Measurements from ENCODE around the gene PANX2.

Gene PANX2

GRCh38 chr22:50215297-50216054 lies 44.9 kb downstream of the PANX2 start:
- DNase-seq (ENCODE audit: insufficient read length) (no peak), FAIRE-seq (no peak)
- no peak for TF ChIP-seq POLR2AphosphoS5 (IDR thresholded peaks at IDR 0.05; ENCODE audit: low read depth, low read length)
- TF ChIP-seq TAF1 (IDR thresholded peaks at IDR 0.05; ENCODE audit: borderline replicate concordance, low read depth, low read length) = no peak

DNA sequence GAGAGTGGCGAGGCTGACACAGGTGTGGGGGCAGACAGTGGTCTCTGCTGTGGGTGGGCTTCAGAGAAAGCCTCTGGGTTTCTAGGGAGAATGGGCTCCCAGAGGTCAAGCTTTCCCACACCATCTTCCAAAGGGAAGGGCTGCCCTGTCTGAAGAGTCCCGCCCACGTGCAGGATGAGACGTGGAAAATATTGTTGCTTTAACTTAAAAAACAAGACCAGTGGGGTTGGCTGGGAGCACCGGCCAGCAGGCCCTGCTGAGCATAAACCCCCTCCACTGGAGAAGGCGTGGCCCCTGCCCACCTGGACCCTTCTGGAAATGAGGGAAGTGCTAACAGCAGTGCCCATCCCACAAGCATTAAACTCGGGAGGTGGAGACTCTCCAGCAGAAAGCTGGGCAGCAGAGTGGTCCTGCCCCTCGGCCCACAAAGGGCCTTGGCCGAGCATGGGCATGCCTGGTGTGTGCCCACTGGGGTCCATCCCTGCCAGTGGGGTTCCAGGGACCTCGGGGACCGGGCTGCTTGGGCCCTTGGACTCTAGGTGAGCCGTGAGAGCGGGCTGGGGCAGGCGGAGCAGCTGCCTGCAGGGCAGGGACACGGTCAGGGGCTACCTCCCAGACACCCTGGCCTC lies 45.6 kb downstream of the PANX2 start:
- DNase-seq (ENCODE audit: insufficient read length) = no peak
- no peak for FAIRE-seq
- TF ChIP-seq POLR2A (IDR thresholded peaks at IDR 0.05; ENCODE audit: low read depth, low read length) (no peak), POLR2AphosphoS5 (IDR thresholded peaks at IDR 0.05; ENCODE audit: low read depth, low read length) (0 out of 2 replicates have a peak, but pooled peaks have one; percentile 15)

- DNase-seq (ENCODE audit: insufficient read length) (no peak), FAIRE-seq (no peak)
- no peak for TF ChIP-seq TAF1 (IDR thresholded peaks at IDR 0.05; ENCODE audit: borderline replicate concordance, low read depth, low read length)
- 0 out of 2 replicates have a peak, but pooled peaks have one; percentile 11 for TF ChIP-seq POLR2AphosphoS5 (IDR thresholded peaks at IDR 0.05; ENCODE audit: low read depth, low read length)
- no peak for TF ChIP-seq POLR2A (IDR thresholded peaks at IDR 0.05; ENCODE audit: low read depth, low read length)
Observed at GRCh38 chr22:50216684-50217520, 46.4 kb downstream of the PANX2 start.

- TF ChIP-seq POLR2AphosphoS5 (IDR thresholded peaks at IDR 0.05; ENCODE audit: low read depth, low read length) (no peak), TAF1 (IDR thresholded peaks at IDR 0.05; ENCODE audit: borderline replicate concordance, low read depth, low read length) (no peak), POLR2A (IDR thresholded peaks at IDR 0.05; ENCODE audit: low read depth, low read length) (no peak)
- no peak for FAIRE-seq
- no peak for DNase-seq (ENCODE audit: insufficient read length)
Observed at GRCh38 chr22:50217543-50218152, 47.1 kb downstream of the PANX2 start.

DNA sequence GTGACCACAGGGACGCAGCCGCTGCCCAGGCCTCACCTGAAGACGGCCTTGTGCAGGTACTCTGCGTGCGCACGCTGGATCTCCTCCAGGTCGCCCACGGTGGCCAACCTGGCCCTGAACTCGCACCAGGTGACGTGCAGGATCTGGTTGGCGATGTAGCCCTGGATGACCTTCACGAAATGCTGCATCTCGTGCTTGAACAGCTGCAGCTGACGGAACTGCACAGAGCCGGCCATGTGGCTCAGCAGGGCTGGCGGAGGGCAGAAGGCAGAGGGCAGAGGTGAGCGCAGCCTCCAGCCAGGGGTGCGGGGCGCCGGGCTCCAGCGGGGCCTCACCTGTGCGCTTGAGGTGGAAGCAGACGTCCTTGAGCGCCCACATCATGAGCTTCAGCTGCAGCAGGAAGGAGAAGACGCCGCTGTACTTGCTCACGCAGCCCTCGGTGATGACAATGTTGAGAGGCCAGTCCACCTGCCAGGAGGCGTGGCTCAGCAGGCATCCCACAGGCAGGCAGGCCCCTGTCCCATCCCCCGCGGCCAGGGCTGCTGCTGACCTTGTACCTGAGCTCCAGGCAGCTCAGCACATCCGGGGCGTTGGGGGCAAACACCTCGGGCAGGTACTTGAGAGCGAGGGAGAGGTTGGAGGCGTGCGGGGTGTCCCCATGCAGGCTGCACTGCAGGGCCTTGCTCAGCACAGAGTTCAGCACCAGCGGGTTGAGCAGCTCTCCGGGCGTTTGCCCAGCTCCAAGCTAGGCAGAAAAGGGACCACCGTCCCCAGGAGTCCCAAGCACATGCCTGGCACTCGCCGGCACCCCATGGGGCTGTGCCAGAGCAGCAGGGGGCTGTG lies 47.8 kb downstream of the PANX2 start:
- FAIRE-seq (no peak), DNase-seq (ENCODE audit: insufficient read length) (no peak)
- TF ChIP-seq POLR2AphosphoS5 (IDR thresholded peaks at IDR 0.05; ENCODE audit: low read depth, low read length) = no peak
- TF ChIP-seq POLR2A (IDR thresholded peaks at IDR 0.05; ENCODE audit: low read depth, low read length) = no peak
- no peak for TF ChIP-seq TAF1 (IDR thresholded peaks at IDR 0.05; ENCODE audit: borderline replicate concordance, low read depth, low read length)

GRCh38 chr22:50218996-50219727 lies 48.6 kb downstream of the PANX2 start:
- TF ChIP-seq POLR2A (IDR thresholded peaks at IDR 0.05; ENCODE audit: low read depth, low read length) (0 out of 2 replicates have a peak, but pooled peaks have one; percentile 6), POLR2AphosphoS5 (IDR thresholded peaks at IDR 0.05; ENCODE audit: low read depth, low read length) (no peak)
- no peak for DNase-seq (ENCODE audit: insufficient read length)
- no peak for FAIRE-seq

- DNase-seq (ENCODE audit: insufficient read length) (no peak), FAIRE-seq (no peak)
- TF ChIP-seq POLR2A (IDR thresholded peaks at IDR 0.05; ENCODE audit: low read depth, low read length) = no peak
- TF ChIP-seq POLR2AphosphoS5 (IDR thresholded peaks at IDR 0.05; ENCODE audit: low read depth, low read length) = 0 out of 2 replicates have a peak, but pooled peaks have one; percentile 19
- TF ChIP-seq TAF1 (IDR thresholded peaks at IDR 0.05; ENCODE audit: borderline replicate concordance, low read depth, low read length) = no peak
Observed at GRCh38 chr22:50219800-50220602, 49.5 kb downstream of the PANX2 start.

- no peak for DNase-seq (ENCODE audit: insufficient read length)
- FAIRE-seq = no peak
- TF ChIP-seq POLR2A (IDR thresholded peaks at IDR 0.05; ENCODE audit: low read depth, low read length) (no peak), TAF1 (IDR thresholded peaks at IDR 0.05; ENCODE audit: borderline replicate concordance, low read depth, low read length) (no peak), POLR2AphosphoS5 (IDR thresholded peaks at IDR 0.05; ENCODE audit: low read depth, low read length) (no peak)
Observed at GRCh38 chr22:50220603-50221409, 50.3 kb downstream of the PANX2 start.
